Peyer's patch (tissue), 4 donors: ENCODE results near the gene MARCHF10. TPM values are rescaled to one million over a fixed set of nuclear protein-coding genes. Genes with fewer than 3 reads are reported as not detected.

Source experiments
- DNase-seq, 3 donors: peaks; one replicate each; pipeline ENCODE4 v3.0.0-alpha.2; 2017 to 2019
- H3K27ac ChIP-seq, 4 donors: fragments of 200-600 bp; sonication (generic); one replicate each; pipeline ENCODE4 v1.5.1; 2016 to 2019
- H3K27me3 ChIP-seq, 2 donors: fragments of 200-600 bp; sonication (generic); one replicate each; pipeline ENCODE4 v1.5.1; 2019
- H3K36me3 ChIP-seq, 3 donors: fragments of 200-600 bp; sonication (generic); one replicate each; pipeline ENCODE4 v1.5.1; 2016 to 2019
- H3K4me1 ChIP-seq, 4 donors: fragments of 200-600 bp; sonication (generic); one replicate each; pipeline ENCODE4 v1.5.1; 2016 to 2019
- H3K4me3 ChIP-seq, 4 donors: fragments of 200-600 bp; sonication (generic); 1 replicate in 3 of 4; 2 replicates in 1 of 4; pipeline ENCODE4 v1.5.1; 2016 to 2019; ENCODE audit warnings: mild to moderate bottlenecking in 1 of 4
- H3K9me3 ChIP-seq, 4 donors: fragments of 200-600 bp; sonication (generic); one replicate each; pipeline ENCODE4 v1.5.1; 2016 to 2019; ENCODE audit warnings: mild to moderate bottlenecking in 1 of 4
- POLR2A ChIP-seq, 2 donors: fragments of 450-650 bp; IDR thresholded peaks; one replicate each; pipeline ENCODE4 v1.5.1; 2017; ENCODE audit warnings: antibody characterized with exemption in 2 of 2, mild to moderate bottlenecking in 2 of 2, moderate library complexity in 2 of 2
- total RNA-seq, 4 donors: library from RNA; depleted of rRNA; stranded (reverse); fragments of >200 nt; gene quantifications; one replicate each; pipeline ENCODE4 v1.1.0, GENCODE V29; 2016
- TF ChIP-seq, protein P1 (sequence below), 6 experiments: fragments of 450-650 bp in 4 of 6; fragments of 200-600 bp in 2 of 6; sonication (generic) in 1 of 6; IDR thresholded peaks; one replicate each; pipeline ENCODE4 v1.5.1; 2017 to 2019; ENCODE audit warnings: antibody characterized with exemption in 6 of 6, mild to moderate bottlenecking in 3 of 6, moderate library complexity in 1 of 6

MARCHF10 gene
- total RNA-seq, 4 donors from 2014 or later, result not detected

DNA sequence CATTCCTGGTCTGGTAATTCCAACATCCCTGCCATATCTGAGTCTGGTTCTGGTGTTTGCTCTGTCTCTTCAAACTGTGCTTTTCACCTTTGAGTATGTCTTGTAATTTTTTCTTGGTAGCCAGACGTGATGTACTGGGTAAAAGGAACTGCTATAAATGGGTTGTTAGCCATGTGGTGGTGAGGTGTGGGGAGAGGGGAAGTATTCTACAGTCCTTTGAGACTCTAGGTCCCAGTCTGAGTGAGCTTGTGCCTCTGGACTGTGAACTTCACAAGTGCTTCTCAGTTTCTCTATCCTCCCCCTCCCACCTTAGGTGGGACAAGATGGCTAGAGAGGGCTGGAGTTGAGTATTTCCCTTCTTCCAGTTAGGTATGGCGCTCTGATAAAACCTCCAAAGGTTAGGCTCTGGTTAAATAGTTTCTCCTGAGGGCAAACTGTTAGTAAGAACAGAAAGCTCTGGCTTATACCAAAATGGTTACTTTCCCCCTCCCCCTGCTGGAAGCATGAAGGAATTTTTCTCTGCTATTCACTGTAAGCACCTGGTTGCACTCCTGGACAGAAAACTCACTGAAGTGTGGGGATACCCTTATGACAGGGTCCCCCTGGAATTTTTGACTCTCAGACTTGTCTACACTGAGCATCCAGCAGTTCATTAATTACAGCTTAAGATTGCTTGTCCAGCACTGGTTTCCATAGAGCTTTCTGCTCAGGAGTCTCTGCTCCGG, 87.8 kb downstream of the MARCHF10 start:
- H3K27ac ChIP-seq, result no peak overlapping the region
- H3K4me3 ChIP-seq, result no peak overlapping the region
- H3K9me3 ChIP-seq, result no peaks in the 10 kb centered on the region
- DNase-seq, result no peak
- H3K4me1 ChIP-seq, result no peaks in the 10 kb centered on the region
- no peaks in the 10 kb centered on the region for H3K36me3 ChIP-seq
- no peaks in the 10 kb centered on the region for H3K27me3 ChIP-seq
- no peak for TF ChIP-seq POLR2A (IDR thresholded peaks at IDR 0.05)
- TF ChIP-seq, protein P1, sequence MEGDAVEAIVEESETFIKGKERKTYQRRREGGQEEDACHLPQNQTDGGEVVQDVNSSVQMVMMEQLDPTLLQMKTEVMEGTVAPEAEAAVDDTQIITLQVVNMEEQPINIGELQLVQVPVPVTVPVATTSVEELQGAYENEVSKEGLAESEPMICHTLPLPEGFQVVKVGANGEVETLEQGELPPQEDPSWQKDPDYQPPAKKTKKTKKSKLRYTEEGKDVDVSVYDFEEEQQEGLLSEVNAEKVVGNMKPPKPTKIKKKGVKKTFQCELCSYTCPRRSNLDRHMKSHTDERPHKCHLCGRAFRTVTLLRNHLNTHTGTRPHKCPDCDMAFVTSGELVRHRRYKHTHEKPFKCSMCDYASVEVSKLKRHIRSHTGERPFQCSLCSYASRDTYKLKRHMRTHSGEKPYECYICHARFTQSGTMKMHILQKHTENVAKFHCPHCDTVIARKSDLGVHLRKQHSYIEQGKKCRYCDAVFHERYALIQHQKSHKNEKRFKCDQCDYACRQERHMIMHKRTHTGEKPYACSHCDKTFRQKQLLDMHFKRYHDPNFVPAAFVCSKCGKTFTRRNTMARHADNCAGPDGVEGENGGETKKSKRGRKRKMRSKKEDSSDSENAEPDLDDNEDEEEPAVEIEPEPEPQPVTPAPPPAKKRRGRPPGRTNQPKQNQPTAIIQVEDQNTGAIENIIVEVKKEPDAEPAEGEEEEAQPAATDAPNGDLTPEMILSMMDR (IDR thresholded peaks at IDR 0.05), result peak in 3 of 6 experiments; percentile 6 to 21 (median 18)

DNA sequence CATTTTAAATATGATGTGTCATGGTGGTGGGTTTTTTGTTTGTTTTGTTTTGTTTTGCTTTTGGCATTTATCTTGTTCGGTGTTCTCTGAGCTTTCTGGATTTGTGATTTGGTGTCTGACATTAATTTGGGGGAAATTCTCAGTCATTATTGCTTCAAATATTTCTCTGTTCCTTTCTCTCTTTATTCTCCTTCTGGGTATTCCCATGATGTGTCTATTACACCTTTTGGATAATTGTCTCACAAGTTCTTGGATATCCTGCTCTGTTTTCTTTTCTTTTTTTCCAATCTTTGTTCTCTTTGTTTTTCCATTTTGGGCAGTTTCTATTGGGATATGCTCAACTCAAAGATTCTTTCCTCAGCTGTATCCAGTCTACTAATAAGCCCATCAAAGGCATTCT, 88.5 kb downstream of the MARCHF10 start:
- H3K9me3 ChIP-seq, result no peaks in the 10 kb centered on the region
- H3K27ac ChIP-seq, result no peak overlapping the region
- TF ChIP-seq POLR2A (IDR thresholded peaks at IDR 0.05), result no peak
- TF ChIP-seq, protein P1 (IDR thresholded peaks at IDR 0.05), result no peak
- DNase-seq, result no peak
- H3K4me3 ChIP-seq, result no peak overlapping the region
- H3K36me3 ChIP-seq, result no peaks in the 10 kb centered on the region
- H3K4me1 ChIP-seq, result no peaks in the 10 kb centered on the region
- no peaks in the 10 kb centered on the region for H3K27me3 ChIP-seq

DNA sequence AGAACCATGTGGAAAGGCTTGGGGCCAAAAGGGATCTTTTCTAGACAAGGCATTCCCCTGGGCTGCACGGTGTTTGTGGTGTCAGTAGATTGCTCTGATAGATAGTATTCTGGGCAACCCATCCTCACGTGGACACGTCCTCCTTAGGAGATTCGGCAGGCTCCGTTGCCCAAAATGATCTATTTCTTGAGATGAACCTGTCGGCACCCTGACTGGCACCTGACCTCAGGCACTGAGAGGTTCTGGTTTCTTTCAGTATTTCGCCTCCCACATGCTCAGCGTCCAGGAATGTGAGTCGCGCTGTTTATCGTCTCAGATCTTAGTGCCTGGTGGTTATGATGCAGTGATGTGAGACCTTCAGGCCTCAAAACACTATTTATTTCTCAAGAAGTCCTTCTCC, 89.7 kb downstream of the MARCHF10 start:
- H3K9me3 ChIP-seq, result no peaks in the 10 kb centered on the region
- TF ChIP-seq, protein P1 (IDR thresholded peaks at IDR 0.05), result no peak
- TF ChIP-seq POLR2A (IDR thresholded peaks at IDR 0.05), result no peak
- H3K27me3 ChIP-seq, result no peaks in the 10 kb centered on the region
- H3K4me3 ChIP-seq, result no peak overlapping the region
- no peak for DNase-seq
- no peak overlapping the region for H3K27ac ChIP-seq
- no peaks in the 10 kb centered on the region for H3K4me1 ChIP-seq
- no peaks in the 10 kb centered on the region for H3K36me3 ChIP-seq

DNA sequence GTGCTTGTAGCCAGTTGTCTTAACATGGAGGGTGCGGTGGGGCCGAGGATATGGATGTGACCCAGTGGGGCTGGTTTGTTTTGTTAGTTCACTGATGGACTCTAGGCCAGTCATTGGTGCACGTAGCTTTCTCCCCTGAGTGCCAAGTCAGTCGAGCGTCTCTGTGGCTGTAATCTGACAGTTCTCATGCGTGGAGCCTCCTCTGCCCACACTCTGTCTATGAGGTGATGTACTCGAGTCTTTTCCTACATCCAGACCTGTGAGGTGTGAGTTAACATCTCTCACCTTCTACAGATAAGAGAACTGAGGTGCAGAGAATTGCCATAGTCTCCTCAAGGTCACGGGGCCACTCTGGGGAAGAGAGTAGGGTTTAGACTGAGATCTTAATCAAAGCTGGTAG, 90.2 kb downstream of the MARCHF10 start:
- Histone ChIP-seq H3K4me1 (no peaks in the 10 kb centered on the region), H3K4me3 (no peak overlapping the region), H3K36me3 (no peaks in the 10 kb centered on the region), H3K27me3 (no peaks in the 10 kb centered on the region), H3K9me3 (no peaks in the 10 kb centered on the region), H3K27ac (no peak overlapping the region)
- no peak for TF ChIP-seq POLR2A (IDR thresholded peaks at IDR 0.05)
- TF ChIP-seq, protein P1 (IDR thresholded peaks at IDR 0.05), result no peak
- DNase-seq, result no peak

DNA sequence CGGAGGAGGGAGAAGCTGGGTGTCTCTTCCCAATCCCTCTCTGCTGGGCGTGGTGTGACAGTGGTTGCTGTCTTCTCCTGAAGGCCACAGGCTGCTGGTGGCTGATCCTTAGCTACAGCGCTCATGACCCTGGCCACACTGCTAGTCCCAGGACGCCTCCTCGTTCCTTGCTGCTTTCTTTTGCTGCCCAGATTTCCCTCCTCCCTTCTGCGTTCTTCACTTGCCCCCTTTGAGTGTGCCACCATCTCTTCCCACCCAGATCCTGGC, 90.6 kb downstream of the MARCHF10 start:
- Histone ChIP-seq H3K36me3 (no peaks in the 10 kb centered on the region), H3K4me3 (no peak overlapping the region)
- TF ChIP-seq POLR2A (IDR thresholded peaks at IDR 0.05), result no peak
- TF ChIP-seq, protein P1 (IDR thresholded peaks at IDR 0.05), result no peak

More for the DNA sequence above, 90.6 kb downstream of the MARCHF10 start:
- no peak overlapping the region for H3K27ac ChIP-seq
- H3K9me3 ChIP-seq, result no peaks in the 10 kb centered on the region
- H3K27me3 ChIP-seq, result no peaks in the 10 kb centered on the region
- DNase-seq, result no peak
- H3K4me1 ChIP-seq, result no peaks in the 10 kb centered on the region
